ENCODE data around the gene HS2ST1. TPM values are rescaled to one million over a fixed set of nuclear protein-coding genes. Genes with fewer than 3 reads are reported as not detected.

The HS2ST1 gene
- total and polyA plus RNA-seq, 12 donors, result 2.4 to 21.4 (median 13.6) TPM

DNA sequence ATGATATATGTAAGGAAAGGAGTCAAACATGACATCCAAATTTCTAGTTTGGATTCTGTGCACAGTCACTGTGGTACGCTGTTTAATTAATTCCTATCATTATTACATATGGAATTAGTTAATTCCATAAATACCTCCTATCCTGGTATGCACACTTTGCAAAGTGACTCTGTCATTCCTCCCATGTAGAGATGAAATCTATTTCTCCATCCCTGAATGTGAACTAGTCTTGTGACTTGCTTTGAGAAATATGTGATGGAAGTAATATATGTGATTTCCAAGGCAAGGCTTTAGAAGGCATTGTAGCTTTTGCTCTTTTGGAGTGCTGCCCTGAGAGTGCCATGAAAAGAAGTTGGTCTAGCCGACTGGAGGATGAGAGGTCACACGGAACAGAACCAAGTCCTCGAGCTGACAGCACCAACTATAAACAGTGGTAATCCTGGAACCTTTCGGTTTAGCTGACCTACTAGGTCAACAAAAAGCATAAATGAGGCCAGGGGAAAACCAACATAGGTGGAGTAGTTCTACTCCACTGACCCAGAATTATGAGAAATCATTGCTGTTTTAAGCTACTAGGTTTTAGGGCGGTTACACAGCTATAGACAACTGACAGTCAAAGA is 2.0 kb upstream of the HS2ST1 start:
- H3K27ac ChIP-seq, result no peak overlapping the region
- no peaks in the 10 kb centered on the region for H3K27me3 ChIP-seq
- H3K36me3 ChIP-seq, result peaks cover 0 to 18% (median 0%) of the 10 kb centered on the region in 9 donors
- TF ChIP-seq, protein P1, sequence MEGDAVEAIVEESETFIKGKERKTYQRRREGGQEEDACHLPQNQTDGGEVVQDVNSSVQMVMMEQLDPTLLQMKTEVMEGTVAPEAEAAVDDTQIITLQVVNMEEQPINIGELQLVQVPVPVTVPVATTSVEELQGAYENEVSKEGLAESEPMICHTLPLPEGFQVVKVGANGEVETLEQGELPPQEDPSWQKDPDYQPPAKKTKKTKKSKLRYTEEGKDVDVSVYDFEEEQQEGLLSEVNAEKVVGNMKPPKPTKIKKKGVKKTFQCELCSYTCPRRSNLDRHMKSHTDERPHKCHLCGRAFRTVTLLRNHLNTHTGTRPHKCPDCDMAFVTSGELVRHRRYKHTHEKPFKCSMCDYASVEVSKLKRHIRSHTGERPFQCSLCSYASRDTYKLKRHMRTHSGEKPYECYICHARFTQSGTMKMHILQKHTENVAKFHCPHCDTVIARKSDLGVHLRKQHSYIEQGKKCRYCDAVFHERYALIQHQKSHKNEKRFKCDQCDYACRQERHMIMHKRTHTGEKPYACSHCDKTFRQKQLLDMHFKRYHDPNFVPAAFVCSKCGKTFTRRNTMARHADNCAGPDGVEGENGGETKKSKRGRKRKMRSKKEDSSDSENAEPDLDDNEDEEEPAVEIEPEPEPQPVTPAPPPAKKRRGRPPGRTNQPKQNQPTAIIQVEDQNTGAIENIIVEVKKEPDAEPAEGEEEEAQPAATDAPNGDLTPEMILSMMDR (IDR thresholded peaks at IDR 0.05), result no peak
- H3K4me1 ChIP-seq, result peaks cover 0 to 44% (median 36%) of the 10 kb centered on the region in 9 donors
- no peaks in the 10 kb centered on the region for H3K9me3 ChIP-seq
- WGBS, 2 donors, result 49 to 53% methylated on average over 6 of the region's 6 CpGs
- DNase-seq (no peak), ATAC-seq (no peak)
- H3K4me3 ChIP-seq, result peak overlapping the region in 8 of 10 donors; percentile 6 to 94 (median 85)
- intact Hi-C loops (cut with DNase I), result loop anchor here in 4 of 10 donors (10.0 kb wide), 3 partner anchors 198 to 518 kb away; partner anchors contain the start of genes SH3GLB1 (in 3 of the 4) and ODF2L (in 1 of the 4)

DNA sequence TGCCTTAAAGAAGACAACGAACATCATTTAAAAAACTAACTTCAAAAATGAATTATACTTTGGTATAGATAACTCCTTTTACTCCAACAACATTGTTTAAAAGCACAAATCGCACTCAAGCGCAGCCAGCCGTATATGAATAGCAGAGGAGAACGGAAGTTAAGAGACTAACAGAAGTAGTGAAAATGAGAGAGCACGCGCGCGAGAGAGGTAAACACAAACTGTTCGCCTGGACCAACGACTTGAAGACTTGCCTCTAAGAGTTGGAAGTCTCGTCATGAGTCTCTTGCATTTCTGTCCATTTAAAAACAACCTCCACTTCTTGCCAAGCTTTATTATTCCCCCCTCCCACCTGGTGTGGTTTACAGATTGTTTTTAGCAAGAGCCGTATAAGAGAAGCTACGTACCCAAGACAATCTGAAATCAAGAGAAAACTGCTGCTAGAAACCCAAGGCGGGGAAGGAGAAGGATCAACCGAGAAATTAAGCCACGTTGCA is 988 bp upstream of the HS2ST1 start:
- H3K4me3 ChIP-seq, result peak overlapping the region; percentile 64 to 94 (median 84)
- TF ChIP-seq, protein P1 (IDR thresholded peaks at IDR 0.05), result no peak
- peaks cover 0 to 44% (median 36%) of the 10 kb centered on the region in 9 donors for H3K4me1 ChIP-seq
- intact Hi-C loops (cut with DNase I), result loop anchor here in 4 of 10 donors (10.0 kb wide), 3 partner anchors 199 to 519 kb away; partner anchors contain the start of genes SH3GLB1 (in 3 of the 4) and ODF2L (in 1 of the 4)
- 0% methylated on average over 17 of the region's 17 CpGs for WGBS, 2 donors
- H3K27me3 ChIP-seq, result no peaks in the 10 kb centered on the region
- no peaks in the 10 kb centered on the region for H3K9me3 ChIP-seq
- peaks cover 0 to 18% (median 0%) of the 10 kb centered on the region in 9 donors for H3K36me3 ChIP-seq
- ATAC-seq (no peak), DNase-seq (no peak)
- peak overlapping the region; percentile 80 to 97 (median 92) for H3K27ac ChIP-seq

DNA sequence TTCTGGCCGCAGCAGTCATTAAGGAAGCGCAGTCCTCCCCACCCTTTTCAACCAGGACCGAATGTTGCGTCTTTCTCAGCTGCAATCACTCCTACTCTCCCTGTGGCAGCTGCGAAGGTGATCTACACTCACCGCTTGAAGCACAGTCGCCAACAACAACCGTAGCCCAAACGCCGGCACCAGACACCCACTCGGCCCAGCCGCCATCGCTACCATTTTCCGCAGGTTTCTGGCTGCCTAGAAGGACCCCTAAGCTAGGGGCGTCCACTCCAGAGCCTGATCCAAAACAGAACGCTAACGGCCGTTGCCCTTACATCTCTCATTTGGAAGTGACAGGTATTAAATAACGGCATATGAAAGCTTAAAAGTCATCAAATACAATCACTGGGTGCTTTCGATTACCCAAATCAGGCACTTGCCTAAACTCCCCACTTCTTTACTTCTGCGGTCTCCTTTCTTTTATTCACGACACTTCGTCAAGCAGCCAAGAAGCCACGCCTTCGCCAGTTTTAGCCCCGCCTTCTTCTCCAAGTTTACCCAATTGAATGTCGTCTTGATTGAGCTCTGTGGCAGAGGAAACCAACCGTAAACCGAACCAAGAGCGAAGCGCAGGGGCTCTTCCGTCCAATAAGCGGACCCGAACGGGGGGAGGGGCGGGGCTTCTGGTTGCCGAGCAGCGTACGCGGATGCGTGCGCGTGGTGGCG is 387 bp upstream of the HS2ST1 start, which contains the start of gene SELENOF:
SELENOF (minus strand) TSS at position 231 of the 705 bp plus-strand sequence; CDS start at position 216, 15 bp downstream.
- TF ChIP-seq, protein P1 (IDR thresholded peaks at IDR 0.05), result no peak
- H3K27ac ChIP-seq, result peak within 1 kb of the TSS; percentile 80 to 97 (median 92)
- H3K4me1 ChIP-seq, result peaks cover 0 to 42% (median 32%) of the 10 kb centered on the region in 9 donors
- peak; percentile 96 to 98 (median 98) for ATAC-seq
- no peaks in the 10 kb centered on the region for H3K27me3 ChIP-seq
- peak; percentile 99 to 100 for DNase-seq
- no peaks in the 10 kb centered on the region for H3K9me3 ChIP-seq
- intact Hi-C loops (cut with DNase I), result loop anchor here in 4 of 10 donors (10.0 kb wide), 3 partner anchors 199 to 519 kb away; partner anchors contain the start of genes SH3GLB1 (in 3 of the 4) and ODF2L (in 1 of the 4)
- H3K36me3 ChIP-seq, result peaks cover 0 to 16% (median 0%) of the 10 kb centered on the region in 9 donors
- peak within 1 kb of the TSS; percentile 67 to 94 (median 91) for H3K4me3 ChIP-seq
- whole genome bisulfite sequencing, 2 donors, result 0% methylated on average over 44 of the region's 44 CpGs

Measured in heart right ventricle (tissue), 16 donors.